NOMO-1 treated with dmso at 0.1 percent for 144 hours (cell line): Measurements from ENCODE around the gene TMEM131.

ENCODE experiments used
- DNase-seq: peaks from one replicate; lab custom pipeline; 2025; ENCODE audit not compliant: unreplicated experiment; lab: John Stamatoyannopoulos, UW

Gene TMEM131

DNA sequence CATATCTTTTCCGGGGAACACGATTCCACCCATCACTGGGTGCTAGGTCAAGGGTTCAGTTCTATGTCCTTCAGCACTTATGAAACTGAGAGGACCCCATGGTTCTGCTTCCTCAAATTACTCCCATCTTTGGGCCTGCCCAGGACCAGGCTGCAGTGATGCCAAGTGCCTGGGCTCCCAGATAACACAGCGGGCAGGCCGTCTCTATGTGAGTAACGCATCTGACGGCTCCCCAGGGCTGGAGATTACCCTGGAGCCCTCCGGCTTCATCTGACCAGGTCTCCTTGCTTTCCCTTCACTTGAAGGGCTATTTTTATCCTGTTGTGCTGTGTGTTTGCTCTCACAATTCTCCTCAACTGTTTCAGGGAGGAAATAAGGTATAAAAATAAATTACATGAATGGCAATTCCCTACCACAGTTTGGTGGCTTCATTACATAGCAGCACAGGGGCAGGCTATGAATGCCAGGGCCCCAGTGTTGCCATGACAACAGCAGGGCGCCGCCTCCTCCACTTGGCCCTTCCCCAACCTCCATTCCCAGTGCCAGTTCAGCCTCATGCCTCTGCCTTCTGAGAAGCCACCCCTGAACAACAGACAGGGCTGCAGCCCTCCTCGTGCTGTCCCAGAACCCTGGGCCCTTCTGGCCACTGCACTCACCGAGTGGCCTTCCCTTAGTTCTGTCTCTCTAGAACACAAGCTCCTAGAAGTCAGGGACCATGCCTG, 25.4 kb upstream of the TMEM131 start:
- DNase-seq: no peak

DNA sequence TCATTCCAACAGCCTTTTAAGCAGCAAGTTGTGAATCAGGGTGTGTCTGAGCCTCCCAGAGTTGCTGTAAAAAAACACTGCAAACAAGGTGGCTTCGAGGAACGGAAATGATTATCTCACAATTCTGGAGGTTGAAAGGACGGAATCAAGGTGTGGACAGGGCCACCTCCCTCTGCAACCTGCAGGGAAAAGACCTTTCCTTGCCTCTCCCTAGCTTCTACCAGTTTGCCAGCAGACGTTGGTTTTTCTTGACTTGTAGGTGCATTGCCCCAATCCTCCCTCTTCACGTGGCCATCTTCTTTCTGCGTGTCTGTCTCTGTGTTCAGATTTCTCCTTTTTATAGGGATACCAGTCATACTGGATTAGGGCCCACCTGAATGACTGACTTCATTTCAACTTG, 24.8 kb upstream of the TMEM131 start:
- no peak for DNase-seq

DNA sequence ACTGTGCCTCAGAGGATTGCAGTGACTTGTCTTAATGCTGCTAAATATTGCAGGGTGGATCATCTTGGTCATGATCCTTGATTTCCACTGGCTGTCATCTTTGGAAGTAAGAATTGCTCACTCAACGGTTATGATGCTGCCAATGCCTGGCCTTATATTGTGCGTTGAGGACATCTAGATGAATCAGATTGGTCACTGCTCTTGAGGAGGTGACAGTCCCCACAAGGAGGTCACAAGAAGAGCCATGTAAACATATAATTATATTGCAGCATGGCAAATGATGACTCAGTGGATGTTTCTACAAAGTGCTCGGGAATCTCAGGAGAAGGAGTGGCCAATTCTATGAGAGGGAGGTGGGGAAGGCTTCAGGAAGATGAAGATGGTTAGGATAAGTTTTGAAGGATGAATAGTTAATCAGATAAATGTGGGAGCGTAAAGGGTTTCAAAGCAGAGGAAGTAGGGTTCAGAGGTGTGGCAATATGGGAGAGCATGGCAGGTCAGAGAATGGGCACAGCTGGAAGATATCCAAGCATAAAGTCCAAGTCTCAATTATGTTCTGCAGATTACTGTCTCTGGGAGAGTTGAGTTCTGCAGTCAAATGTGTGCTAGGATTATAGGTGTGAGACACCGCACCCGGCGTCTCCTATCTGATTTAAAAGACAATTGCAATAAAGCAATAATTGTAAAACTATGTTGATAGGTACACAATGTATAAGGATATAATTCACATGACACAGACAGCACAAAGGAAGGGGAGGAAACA, 21.3 kb upstream of the TMEM131 start:
- DNase-seq: no peak

DNA sequence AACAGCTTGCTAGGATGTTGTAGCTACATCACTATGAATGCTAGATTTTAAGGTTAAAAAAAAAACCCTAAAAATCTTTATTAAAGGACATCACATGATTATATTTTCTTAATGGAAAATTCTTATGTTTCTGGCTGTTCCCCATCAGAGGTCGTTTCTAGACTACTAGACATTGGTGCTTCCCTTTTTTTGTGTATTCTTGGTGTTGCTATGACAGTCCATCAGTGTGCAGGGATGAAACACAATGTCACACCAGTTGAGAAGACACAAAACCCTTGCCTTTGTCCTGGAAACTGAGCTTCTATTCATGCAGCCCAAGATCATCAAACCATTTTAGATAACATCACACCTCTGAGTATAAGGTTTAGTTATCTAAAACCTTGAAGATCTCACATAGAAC, 19.9 kb upstream of the TMEM131 start:
- no peak for DNase-seq

GRCh38 chr2:98014379-98014778, 18.6 kb upstream of the TMEM131 start:
- no peak for DNase-seq

GRCh38 chr2:98013407-98014042, 17.8 kb upstream of the TMEM131 start:
- no peak for DNase-seq

GRCh38 chr2:98012561-98012991, 16.8 kb upstream of the TMEM131 start:
- DNase-seq: peak; percentile 77

DNA sequence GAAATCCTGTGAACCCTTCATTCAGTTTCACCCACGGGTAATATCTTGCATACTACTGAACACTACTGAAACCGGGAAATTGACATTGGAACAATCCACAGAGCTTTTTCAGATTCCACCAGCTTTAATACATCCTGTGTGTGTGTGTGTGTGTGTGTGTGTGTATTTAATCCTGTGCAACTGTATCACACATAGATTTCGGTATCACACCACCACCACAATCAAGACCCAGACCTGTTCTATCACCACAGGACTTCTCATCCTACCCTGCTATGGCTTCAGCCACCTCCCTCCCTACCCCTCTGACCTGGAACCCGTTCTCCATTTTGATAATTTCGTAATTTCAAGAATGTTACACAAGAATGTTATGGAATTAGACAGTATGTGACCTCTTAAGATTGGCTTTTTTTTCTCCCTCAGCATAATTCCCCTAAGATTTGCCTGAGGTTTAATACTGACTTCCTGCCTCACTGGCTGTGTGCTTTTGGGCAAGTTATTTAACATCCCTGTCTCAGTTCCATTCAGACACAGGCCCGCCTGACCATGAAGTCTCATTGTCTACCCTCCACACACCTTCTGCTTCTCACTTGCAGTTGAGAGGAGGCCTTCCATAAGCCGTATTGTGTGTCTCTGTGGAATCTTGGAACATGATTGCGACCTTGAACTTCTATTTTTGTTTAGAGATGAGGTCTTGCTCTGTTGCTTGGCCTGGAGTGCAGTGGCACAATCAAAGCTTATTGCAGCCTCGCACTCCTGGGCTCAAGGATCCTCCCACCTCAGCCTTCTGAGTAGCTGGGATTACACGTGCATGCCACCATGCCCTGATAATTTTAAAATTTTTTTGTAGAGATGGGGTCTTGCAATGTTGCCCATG, 14.4 kb upstream of the TMEM131 start:
- no peak for DNase-seq

DNA sequence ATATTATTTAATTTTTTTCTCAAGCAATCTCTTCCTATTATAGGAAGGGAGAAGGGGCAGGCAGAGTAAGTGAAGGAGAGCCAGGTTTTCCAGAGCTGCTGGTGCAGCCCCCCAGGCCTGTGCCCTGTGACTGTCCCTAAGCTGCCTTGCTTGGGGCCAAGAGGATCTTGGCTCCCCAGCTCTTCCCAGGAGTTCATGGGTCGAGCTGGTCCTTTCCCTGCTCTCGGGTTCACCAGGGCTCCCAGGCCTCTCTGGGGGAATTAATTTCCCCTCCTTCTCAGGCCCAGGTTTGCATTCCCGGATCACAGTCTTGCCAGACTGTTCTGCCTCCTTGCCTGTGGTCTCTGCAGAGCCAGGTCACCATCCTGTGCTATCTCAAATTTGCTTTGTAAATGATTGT, 12.7 kb upstream of the TMEM131 start:
- no peak for DNase-seq

DNA sequence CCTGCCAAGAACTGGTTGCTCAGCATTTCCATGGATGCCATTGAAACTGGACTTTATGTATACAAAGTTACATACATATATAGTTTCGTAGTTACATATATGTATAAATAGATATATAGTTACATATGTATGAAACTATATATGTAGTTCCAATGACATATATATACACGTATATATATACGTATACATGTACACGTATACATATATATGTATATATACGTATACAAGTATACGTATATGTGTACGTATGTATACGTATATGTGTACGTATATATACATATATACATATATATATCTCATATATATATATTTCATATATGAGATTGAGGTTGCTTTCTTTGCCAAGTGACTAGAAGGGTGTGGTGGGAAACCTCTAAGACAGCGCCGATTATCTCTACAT, 10.6 kb upstream of the TMEM131 start:
- no peak for DNase-seq

DNA sequence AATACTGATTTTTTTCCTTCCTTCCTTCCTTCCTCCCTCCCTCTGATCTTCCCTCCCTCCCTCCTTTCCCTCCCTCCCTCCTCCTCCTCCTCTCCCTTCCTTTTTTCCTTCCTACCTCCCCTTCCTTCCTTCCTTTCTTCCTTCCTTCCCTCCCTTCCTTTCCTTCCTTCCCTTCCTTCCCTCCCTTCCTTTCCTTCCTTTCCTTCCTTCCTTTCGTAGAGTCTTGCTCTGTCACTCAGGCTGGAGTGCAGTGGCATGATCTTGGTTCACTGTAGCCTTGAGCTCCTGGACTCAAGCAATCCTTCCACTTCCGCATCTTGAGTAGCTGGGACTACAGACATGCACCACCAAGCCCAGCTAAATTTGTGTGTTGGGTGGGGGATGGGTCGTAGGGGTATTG, 8.9 kb upstream of the TMEM131 start:
- DNase-seq: no peak

DNA sequence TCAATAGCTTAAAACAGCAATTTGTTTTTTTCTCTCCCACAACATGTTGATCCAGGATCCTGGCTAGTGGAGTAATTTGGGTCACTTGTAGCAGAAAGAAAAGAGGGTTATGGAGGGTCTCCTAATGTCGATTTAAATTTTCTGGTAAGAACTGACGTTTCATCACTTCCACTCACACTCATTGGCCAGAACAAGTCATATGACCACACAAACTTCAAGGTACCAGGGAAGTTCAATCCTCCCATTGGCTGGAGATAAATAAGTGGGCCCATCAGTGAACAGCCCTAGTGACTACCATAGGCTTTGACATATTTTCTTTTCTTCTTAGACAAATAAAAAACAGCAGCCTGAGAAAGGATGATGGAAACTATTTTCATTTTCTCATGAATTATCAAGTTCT, 8.3 kb upstream of the TMEM131 start:
- DNase-seq: no peak

GRCh38 chr2:97999536-97999935, 3.8 kb upstream of the TMEM131 start:
- no peak for DNase-seq

DNA sequence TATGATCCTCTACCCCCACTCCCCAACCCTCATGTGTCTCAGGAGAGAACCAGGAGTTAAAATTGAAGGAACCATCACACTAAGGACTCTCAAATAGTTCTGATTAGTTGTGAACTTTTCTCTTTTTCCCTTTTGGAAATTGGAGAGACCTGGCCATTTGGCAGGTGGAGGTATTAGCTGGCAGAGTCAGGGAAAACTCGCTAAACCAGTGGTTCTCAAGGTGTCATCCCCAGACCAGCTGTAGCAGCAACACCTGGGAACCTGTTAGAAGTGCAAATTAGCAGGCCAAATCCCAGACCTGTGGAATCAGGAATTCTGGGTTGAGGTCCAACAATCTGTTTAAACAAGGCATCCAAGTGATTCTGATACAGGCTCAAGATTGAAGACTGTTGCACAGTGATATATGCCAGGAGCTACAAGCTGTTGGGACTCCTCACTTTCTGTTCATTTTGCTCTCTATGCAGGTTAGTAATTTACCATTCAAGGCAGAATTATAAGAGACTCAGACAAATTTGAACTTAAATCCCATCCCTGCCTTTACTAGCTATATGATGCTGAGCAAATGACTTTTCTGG, 2.8 kb upstream of the TMEM131 start:
- DNase-seq: no peak

DNA sequence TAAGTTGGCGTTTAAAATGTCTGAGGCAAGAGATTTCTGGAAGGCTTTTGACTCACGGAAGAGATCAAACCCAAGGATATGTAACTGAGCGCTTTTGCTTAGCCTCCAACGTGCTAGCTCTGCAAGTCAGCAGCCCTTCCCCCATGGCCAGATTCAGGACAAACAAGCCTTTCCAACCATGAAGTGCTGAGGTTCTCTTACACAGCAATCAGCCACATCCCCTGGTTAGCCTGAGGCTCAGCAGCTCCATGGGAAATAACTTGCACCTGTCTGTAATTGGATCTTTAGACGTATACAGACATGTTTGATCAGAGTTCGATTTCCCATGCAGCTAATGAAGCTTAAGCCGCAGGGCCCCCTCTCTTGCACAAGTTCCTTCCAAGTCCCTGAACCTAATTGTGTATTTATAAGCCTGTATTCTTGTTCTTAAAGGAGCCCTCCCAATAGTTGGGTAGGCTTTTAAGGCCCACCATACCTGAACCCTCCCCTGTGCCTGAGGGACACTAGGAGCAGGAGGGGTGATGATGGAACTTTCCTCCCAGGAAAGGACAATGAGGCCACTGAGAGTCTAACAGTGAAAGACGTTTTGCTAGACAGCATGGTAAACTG, 2.1 kb upstream of the TMEM131 start:
- DNase-seq: peak; percentile 42

- DNase-seq: no peak
Observed at GRCh38 chr2:97996679-97997078, 931 bp upstream of the TMEM131 start.

DNA sequence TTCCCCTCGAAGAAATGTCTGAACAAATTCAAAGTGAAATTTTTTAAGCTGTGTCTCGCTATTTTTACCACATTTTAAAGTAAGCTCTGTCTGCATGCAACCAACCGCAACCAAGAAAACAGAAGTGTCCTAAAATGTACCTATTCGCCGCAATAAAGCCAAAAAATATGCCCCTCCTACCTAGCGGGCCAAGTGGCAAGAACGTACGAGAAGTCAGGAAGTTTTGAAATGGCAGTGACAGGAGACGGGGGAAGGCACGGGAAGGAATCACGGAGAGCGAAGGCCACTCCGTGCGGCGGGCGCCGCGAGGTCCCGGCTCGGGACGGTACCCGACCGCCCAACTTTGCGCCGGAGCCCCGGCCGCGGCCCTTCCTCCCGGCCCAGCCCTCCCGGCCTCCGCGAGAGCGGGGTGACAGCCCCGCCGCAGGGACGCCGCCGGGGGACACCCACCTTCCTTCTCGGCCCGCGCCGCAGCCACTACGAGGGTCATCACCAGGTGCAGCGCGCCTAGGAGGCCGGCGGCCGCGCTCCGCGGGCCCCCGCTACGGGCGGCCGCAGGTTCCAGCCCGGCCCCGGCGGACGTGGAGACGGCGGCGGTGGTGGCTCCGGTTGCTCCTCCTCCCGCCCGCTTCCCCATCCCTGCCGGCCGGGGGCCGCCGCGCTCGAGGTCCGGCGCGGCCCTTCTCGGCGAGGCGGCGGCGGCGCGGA, 568 bp downstream of the TMEM131 start:
- DNase-seq: peak; percentile 81

DNA sequence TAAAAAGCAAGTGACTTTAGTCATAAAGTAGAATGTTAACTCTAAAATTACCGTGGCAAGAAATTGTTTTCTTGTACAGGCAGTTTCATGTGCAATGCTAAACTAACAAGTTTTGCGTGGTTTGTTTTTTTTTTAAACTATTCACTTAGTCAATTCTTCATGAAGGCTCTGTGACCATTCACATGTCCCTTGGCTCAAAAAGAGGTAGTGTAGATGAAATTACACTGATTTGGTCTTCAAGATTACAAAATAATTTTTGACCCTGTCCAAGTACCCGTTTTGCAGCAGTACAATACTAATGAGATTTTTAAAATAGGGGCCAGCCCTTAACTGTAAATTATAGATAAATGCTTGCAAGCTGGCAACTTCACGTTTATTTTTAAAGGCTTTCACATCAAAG, 1.3 kb downstream of the TMEM131 start:
- no peak for DNase-seq

DNA sequence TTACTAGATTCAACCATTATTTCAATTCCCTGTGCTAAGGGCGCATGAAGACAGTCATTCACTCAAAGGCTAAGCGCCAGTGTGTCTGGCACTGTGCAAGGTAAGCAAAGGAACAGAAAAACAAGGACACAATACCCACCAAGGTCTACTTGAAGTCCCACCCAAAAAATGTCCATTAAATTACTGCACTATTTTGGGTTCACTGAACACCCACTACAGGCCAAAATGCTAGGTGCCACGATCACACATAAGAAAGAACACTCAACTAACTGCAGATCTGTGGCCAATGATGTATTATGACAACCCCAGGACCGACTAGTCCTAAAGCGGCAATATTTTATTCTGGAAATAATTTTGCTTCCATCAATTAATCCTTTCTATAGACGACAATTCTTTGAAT, 1.8 kb downstream of the TMEM131 start:
- DNase-seq: no peak
